HEK293 (cell line): ENCODE data around the gene EME2.
A peak's percentile ranks its signal among the peaks of the same experiment; 100 is the strongest.

Source experiments
- BCL6B ChIP-seq: fragments of 450-650 bp; formaldehyde crosslinking; IDR thresholded peaks from 2 replicates; pipeline ENCODE4 v1.5.1; 2017; ENCODE audit warnings: missing biosample characterization, missing genetic modification characterization
- GLI2 ChIP-seq: fragments of 450-650 bp; formaldehyde crosslinking; IDR thresholded peaks from 2 replicates; pipeline ENCODE4; 2017; ENCODE audit warnings: missing biosample characterization, missing genetic modification characterization, low read depth, borderline replicate concordance
- KLF10 ChIP-seq: fragments of 450-650 bp; IDR thresholded peaks from 2 replicates; pipeline ENCODE4 v1.5.1; 2018; ENCODE audit warnings: missing biosample characterization, mild to moderate bottlenecking, missing genetic modification characterization
- KLF7 ChIP-seq: fragments of 450-650 bp; formaldehyde crosslinking; IDR thresholded peaks from 2 replicates; pipeline ENCODE4 v1.5.1; 2016; ENCODE audit warnings: missing biosample characterization, missing genetic modification characterization, borderline replicate concordance
- MZF1 ChIP-seq: fragments of 450-650 bp; formaldehyde crosslinking; IDR thresholded peaks from 2 replicates; pipeline ENCODE4 v1.5.1; 2017; ENCODE audit warnings: missing biosample characterization, missing genetic modification characterization, borderline replicate concordance
- SP7 ChIP-seq: fragments of 450-650 bp; formaldehyde crosslinking; IDR thresholded peaks from 2 replicates; pipeline ENCODE4 v1.5.1; 2016; ENCODE audit warnings: missing biosample characterization, missing genetic modification characterization
- YY1 ChIP-seq: fragments of 450-650 bp; formaldehyde crosslinking; IDR thresholded peaks from 2 replicates; pipeline ENCODE4 v1.5.1; 2018; ENCODE audit warnings: missing biosample characterization, missing genetic modification characterization
- YY2 ChIP-seq: fragments of 450-650 bp; formaldehyde crosslinking; IDR thresholded peaks from 2 replicates; pipeline ENCODE4 v1.5.1; 2016; ENCODE audit warnings: missing biosample characterization, missing genetic modification characterization
- ZBTB20 ChIP-seq: fragments of 450-650 bp; formaldehyde crosslinking; IDR thresholded peaks from 2 replicates; pipeline ENCODE4 v1.5.1; 2016; ENCODE audit warnings: missing biosample characterization, missing genetic modification characterization
- ZNF138 ChIP-seq: fragments of 450-650 bp; formaldehyde crosslinking; IDR thresholded peaks from 2 replicates; pipeline ENCODE4 v1.5.1; 2016; ENCODE audit warnings: missing biosample characterization, missing genetic modification characterization, borderline replicate concordance
- ZNF302 ChIP-seq: fragments of 450-650 bp; formaldehyde crosslinking; IDR thresholded peaks from 2 replicates; pipeline ENCODE4 v1.5.1; 2016; ENCODE audit warnings: missing biosample characterization, missing genetic modification characterization, low read depth
- ZNF426 ChIP-seq: fragments of 450-650 bp; formaldehyde crosslinking; IDR thresholded peaks from 2 replicates; pipeline ENCODE4 v1.5.1; 2017; ENCODE audit warnings: missing biosample characterization, missing genetic modification characterization, mild to moderate bottlenecking, inconsistent platforms, moderate library complexity
- ZNF48 ChIP-seq: fragments of 450-650 bp; formaldehyde crosslinking; IDR thresholded peaks from 2 replicates; pipeline ENCODE4 v1.5.1; 2016; ENCODE audit warnings: missing biosample characterization, missing genetic modification characterization
- ZNF518A ChIP-seq: fragments of 450-650 bp; formaldehyde crosslinking; conservative IDR thresholded peaks from 2 replicates; pipeline ENCODE4 v1.5.1; 2016; ENCODE audit warnings: low read depth, missing biosample characterization, missing genetic modification characterization
- ZNF521 ChIP-seq: fragments of 450-650 bp; formaldehyde crosslinking; IDR thresholded peaks from 2 replicates; pipeline ENCODE4 v1.5.1; 2017; ENCODE audit warnings: missing biosample characterization, mild to moderate bottlenecking, missing genetic modification characterization
- ZNF580 ChIP-seq: fragments of 450-650 bp; formaldehyde crosslinking; IDR thresholded peaks from 2 replicates; pipeline ENCODE4 v1.5.1; 2016; ENCODE audit warnings: missing biosample characterization, missing genetic modification characterization
- ZNF596 ChIP-seq: fragments of 450-650 bp; IDR thresholded peaks from 2 replicates; pipeline ENCODE4 v1.5.0; 2018; ENCODE audit warnings: missing biosample characterization, mild to moderate bottlenecking, missing genetic modification characterization, moderate library complexity
- ZNF600 ChIP-seq: fragments of 450-650 bp; formaldehyde crosslinking; IDR thresholded peaks from 2 replicates; pipeline ENCODE4 v1.5.1; 2016; ENCODE audit warnings: missing biosample characterization, missing genetic modification characterization
- ZNF660 ChIP-seq: fragments of 450-650 bp; IDR thresholded peaks from 2 replicates; pipeline ENCODE4 v1.5.1; 2018; ENCODE audit warnings: missing biosample characterization, mild to moderate bottlenecking, missing genetic modification characterization
- ZNF670 ChIP-seq: fragments of 450-650 bp; formaldehyde crosslinking; IDR thresholded peaks from 2 replicates; pipeline ENCODE4 v1.5.1; 2016; ENCODE audit warnings: missing biosample characterization, missing genetic modification characterization, low read depth
- ZNF677 ChIP-seq: fragments of 450-650 bp; IDR thresholded peaks from 2 replicates; pipeline ENCODE4 v1.5.0; 2018; ENCODE audit warnings: missing biosample characterization, mild to moderate bottlenecking, missing genetic modification characterization, moderate library complexity
- ZNF776 ChIP-seq: fragments of 450-650 bp; formaldehyde crosslinking; IDR thresholded peaks from 2 replicates; pipeline ENCODE4 v1.5.0; 2017; ENCODE audit warnings: missing biosample characterization, missing genetic modification characterization, borderline replicate concordance
- ZNF843 ChIP-seq: fragments of 450-650 bp; formaldehyde crosslinking; IDR thresholded peaks from 2 replicates; pipeline ENCODE4 v1.5.1; 2016; ENCODE audit warnings: missing biosample characterization, missing genetic modification characterization
- TF ChIP-seq, protein P1 (sequence below): fragments of 450-650 bp; formaldehyde crosslinking; IDR thresholded peaks from 2 replicates; pipeline ENCODE4 v1.5.1; 2016; ENCODE audit warnings: missing biosample characterization, missing genetic modification characterization
- TF ChIP-seq, protein P2 (sequence below): fragments of 450-650 bp; formaldehyde crosslinking; IDR thresholded peaks from 2 replicates; pipeline ENCODE4 v1.5.1; 2016; ENCODE audit warnings: missing biosample characterization, missing genetic modification characterization
- TF ChIP-seq, protein P3 (sequence below): fragments of 450-650 bp; formaldehyde crosslinking; IDR thresholded peaks from 2 replicates; pipeline ENCODE4 v1.5.1; 2017; ENCODE audit warnings: missing biosample characterization, missing genetic modification characterization

EME2 gene

DNA sequence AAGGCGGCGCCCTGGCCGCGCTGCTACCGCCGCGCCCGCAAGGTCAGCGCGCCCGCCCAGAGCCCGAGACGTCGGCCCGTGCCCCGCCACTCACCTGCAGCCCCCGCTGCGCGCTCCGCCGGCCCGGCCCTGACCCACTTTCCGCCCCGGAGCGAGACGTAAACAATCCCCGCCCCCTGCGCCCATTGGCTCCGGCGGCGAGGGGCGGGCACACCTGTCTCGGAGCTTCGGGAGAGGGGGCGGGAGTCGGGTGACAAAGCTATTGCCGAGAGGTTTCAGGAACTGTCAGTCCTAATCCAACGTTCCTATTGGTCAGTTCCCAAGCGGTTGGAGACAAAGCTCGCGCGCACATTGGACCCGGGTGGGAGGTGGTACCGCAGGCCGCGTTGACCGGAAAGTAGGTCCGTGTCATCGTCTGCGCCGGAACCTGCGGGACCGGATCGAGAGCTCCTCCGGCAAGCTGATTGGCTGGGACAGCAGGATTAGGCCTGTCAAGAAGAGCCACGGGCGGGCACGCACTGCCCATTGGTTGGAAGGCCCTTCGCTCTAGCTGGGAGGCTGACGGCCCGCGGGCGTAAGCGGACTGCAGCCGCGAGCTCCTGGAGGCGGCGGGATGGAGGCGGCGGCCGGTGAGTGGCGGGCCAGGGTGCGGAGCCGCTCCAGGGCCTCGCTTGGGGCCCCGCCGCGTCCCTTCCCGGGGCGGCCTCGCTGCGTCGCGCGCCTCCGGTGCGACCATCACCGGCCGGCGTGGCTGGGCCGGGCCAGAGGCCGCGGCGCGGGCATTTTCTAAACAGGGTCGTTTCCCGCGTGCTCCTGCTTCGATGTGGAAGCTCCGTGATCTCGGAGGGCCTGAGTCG lies 10.0 kb downstream of the EME2 start, which contains the start of the genes NUBP2 and SPSB3 (continued):
- TF ChIP-seq ZBTB20 (peak; percentile 80), SP7 (tag by site-specific recombination) (no peak), YY2 (tag by site-specific recombination) (no peak), ZNF518A (tag by site-specific recombination) (peak; percentile 70), ZNF843 (tag by site-specific recombination) (0 out of 2 replicates have a peak, but pooled peaks have one; percentile 9), KLF10 (tag by site-specific recombination) (peak; percentile 71; the same call in 1 of the 2 replicates), ZNF521 (tag by site-specific recombination) (no peak), ZNF48 (no peak), ZNF426 (tag by site-specific recombination) (no peak), ZNF677 (no peak), BCL6B (tag by site-specific recombination) (no peak), MZF1 (tag by site-specific recombination) (no peak), ZNF596 (tag by site-specific recombination) (0 out of 2 replicates have a peak, but pooled peaks have one; percentile 34), ZNF776 (tag by site-specific recombination) (no peak), ZNF600 (peak; percentile 68; the same call in 1 of the 2 replicates), ZNF580 (tag by site-specific recombination) (peak; percentile 100), ZNF138 (tag by site-specific recombination) (no peak), KLF7 (tag by site-specific recombination) (no peak), YY1 (tag by site-specific recombination) (no peak), GLI2 (tag by site-specific recombination) (no peak), ZNF302 (tag by site-specific recombination) (no peak), ZNF660 (tag by site-specific recombination) (peak; percentile 76; the same call in 1 of the 2 replicates), ZNF670 (tag by site-specific recombination) (no peak)
- TF ChIP-seq, protein P1, sequence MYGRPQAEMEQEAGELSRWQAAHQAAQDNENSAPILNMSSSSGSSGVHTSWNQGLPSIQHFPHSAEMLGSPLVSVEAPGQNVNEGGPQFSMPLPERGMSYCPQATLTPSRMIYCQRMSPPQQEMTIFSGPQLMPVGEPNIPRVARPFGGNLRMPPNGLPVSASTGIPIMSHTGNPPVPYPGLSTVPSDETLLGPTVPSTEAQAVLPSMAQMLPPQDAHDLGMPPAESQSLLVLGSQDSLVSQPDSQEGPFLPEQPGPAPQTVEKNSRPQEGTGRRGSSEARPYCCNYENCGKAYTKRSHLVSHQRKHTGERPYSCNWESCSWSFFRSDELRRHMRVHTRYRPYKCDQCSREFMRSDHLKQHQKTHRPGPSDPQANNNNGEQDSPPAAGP (tag by site-specific recombination): no peak
- TF ChIP-seq, protein P2, sequence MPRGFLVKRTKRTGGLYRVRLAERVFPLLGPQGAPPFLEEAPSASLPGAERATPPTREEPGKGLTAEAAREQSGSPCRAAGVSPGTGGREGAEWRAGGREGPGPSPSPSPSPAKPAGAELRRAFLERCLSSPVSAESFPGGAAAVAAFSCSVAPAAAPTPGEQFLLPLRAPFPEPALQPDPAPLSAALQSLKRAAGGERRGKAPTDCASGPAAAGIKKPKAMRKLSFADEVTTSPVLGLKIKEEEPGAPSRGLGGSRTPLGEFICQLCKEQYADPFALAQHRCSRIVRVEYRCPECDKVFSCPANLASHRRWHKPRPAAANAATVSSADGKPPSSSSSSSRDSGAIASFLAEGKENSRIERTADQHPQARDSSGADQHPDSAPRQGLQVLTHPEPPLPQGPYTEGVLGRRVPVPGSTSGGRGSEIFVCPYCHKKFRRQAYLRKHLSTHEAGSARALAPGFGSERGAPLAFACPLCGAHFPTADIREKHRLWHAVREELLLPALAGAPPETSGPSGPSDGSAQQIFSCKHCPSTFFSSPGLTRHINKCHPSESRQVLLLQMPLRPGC (tag by site-specific recombination): no peak
- TF ChIP-seq, protein P3, sequence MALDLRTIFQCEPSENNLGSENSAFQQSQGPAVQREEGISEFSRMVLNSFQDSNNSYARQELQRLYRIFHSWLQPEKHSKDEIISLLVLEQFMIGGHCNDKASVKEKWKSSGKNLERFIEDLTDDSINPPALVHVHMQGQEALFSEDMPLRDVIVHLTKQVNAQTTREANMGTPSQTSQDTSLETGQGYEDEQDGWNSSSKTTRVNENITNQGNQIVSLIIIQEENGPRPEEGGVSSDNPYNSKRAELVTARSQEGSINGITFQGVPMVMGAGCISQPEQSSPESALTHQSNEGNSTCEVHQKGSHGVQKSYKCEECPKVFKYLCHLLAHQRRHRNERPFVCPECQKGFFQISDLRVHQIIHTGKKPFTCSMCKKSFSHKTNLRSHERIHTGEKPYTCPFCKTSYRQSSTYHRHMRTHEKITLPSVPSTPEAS (tag by site-specific recombination): no peak
